Uterus (tissue), 4 donors: ENCODE data around the gene HMCN1. TPM values are rescaled to one million over a fixed set of nuclear protein-coding genes. Genes with fewer than 3 reads are reported as not detected.
"Not testable (repeated sequence)": the region's sequence is repeated elsewhere in the genome, so short reads cannot be mapped to it uniquely, and the experiment has no call there.

Experiments used
- DNase-seq, 2 donors: peaks; one replicate each; pipeline ENCODE4 v3.0.0-alpha.2; 2019 to 2020
- H3K27ac ChIP-seq, 2 donors: fragments of 200-600 bp; sonication (generic); 1 replicate in 1 of 2; 2 replicates in 1 of 2; pipeline ENCODE4 v1.5.1; 2016 to 2018
- H3K27me3 ChIP-seq, 2 donors: fragments of 200-600 bp; sonication (generic); one replicate each; pipeline ENCODE4 v1.5.1; 2018 to 2019; ENCODE audit warnings: control low read depth in 1 of 2
- H3K36me3 ChIP-seq, 2 donors: fragments of 200-600 bp; sonication (generic); one replicate each; pipeline ENCODE4 v1.5.1; 2019; ENCODE audit warnings: control low read depth in 1 of 2
- H3K4me1 ChIP-seq, 2 donors: fragments of 200-600 bp; sonication (generic); one replicate each; pipeline ENCODE4 v1.5.1; 2018 to 2019; ENCODE audit warnings: control low read depth in 1 of 2
- H3K4me3 ChIP-seq, 2 donors: fragments of 200-600 bp; sonication (generic); 1 replicate in 1 of 2; 2 replicates in 1 of 2; pipeline ENCODE4 v1.5.1; 2018 to 2019; ENCODE audit warnings: mild to moderate bottlenecking in 1 of 2
- H3K9me3 ChIP-seq, 2 donors: fragments of 200-600 bp; sonication (generic); one replicate each; pipeline ENCODE4 v1.5.1; 2019; ENCODE audit warnings: control low read depth in 1 of 2
- POLR2A ChIP-seq, 2 donors: fragments of 450-650 bp; IDR thresholded peaks; one replicate each; pipeline ENCODE4 v1.6.1; 2016; ENCODE audit warnings: antibody characterized with exemption in 2 of 2, mild to moderate bottlenecking in 1 of 2, moderate library complexity in 1 of 2
- intact Hi-C: fragments of 100-400 bp; cut with DNase I; formaldehyde crosslinking; loops from one replicate; pipeline ENCODE4 v1.15.1; 2023; ENCODE audit warnings: low total_unique reads
- total RNA-seq, 4 donors: library from RNA; depleted of rRNA in 3 of 4; stranded (reverse); fragments of >200 nt in 3 of 4; gene quantifications; one replicate each; pipeline versions ENCODE4 v1.1.0 to v1.2.4, GENCODE V29; 2014 to 2023
- TF ChIP-seq, protein P1 (sequence below), 4 experiments: fragments of 200-600 bp in 2 of 4; fragments of 450-650 bp in 2 of 4; sonication (generic) in 2 of 4; IDR thresholded peaks; one replicate each; pipeline ENCODE4 v1.5.1; 2016 to 2019; ENCODE audit warnings: antibody characterized with exemption in 4 of 4, mild to moderate bottlenecking in 2 of 4, moderate library complexity in 1 of 4
- donor health status: DM: yes; HTN: yes; CAD: no.

The HMCN1 gene
- total RNA-seq, 4 donors from 2014 or later: 0.59 to 92.9 (median 5.1) TPM

DNA sequence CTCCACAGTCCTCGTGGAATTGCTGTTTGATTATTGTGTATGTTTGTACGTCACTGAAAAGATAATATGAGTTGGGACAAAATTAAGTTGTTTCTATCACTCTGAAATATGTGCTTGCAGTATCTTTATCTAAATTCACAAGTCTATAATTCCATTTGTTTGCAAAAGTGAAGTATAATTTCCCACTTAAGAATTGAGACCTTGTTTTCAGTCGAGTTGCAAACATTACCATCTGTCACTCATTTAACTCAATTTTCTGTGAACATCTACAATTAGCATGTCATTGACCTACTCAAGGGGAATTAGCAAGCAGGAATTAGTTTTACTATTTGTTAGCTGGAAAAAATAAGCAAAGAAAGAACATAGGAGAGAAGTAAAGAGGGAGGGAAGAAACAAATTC is 445.0 kb downstream of the HMCN1 start:
- H3K4me1 ChIP-seq: no peaks in the 10 kb centered on the region
- no peaks in the 10 kb centered on the region for H3K9me3 ChIP-seq
- H3K36me3 ChIP-seq: no peaks in the 10 kb centered on the region
- no peak overlapping the region for H3K4me3 ChIP-seq
- no peaks in the 10 kb centered on the region for H3K27me3 ChIP-seq
- intact Hi-C loops: no loop called here
- no peak for TF ChIP-seq POLR2A (IDR thresholded peaks at IDR 0.05)
- TF ChIP-seq, protein P1, sequence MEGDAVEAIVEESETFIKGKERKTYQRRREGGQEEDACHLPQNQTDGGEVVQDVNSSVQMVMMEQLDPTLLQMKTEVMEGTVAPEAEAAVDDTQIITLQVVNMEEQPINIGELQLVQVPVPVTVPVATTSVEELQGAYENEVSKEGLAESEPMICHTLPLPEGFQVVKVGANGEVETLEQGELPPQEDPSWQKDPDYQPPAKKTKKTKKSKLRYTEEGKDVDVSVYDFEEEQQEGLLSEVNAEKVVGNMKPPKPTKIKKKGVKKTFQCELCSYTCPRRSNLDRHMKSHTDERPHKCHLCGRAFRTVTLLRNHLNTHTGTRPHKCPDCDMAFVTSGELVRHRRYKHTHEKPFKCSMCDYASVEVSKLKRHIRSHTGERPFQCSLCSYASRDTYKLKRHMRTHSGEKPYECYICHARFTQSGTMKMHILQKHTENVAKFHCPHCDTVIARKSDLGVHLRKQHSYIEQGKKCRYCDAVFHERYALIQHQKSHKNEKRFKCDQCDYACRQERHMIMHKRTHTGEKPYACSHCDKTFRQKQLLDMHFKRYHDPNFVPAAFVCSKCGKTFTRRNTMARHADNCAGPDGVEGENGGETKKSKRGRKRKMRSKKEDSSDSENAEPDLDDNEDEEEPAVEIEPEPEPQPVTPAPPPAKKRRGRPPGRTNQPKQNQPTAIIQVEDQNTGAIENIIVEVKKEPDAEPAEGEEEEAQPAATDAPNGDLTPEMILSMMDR (IDR thresholded peaks at IDR 0.05): no peak
- no peak for DNase-seq
- H3K27ac ChIP-seq: no peak overlapping the region

DNA sequence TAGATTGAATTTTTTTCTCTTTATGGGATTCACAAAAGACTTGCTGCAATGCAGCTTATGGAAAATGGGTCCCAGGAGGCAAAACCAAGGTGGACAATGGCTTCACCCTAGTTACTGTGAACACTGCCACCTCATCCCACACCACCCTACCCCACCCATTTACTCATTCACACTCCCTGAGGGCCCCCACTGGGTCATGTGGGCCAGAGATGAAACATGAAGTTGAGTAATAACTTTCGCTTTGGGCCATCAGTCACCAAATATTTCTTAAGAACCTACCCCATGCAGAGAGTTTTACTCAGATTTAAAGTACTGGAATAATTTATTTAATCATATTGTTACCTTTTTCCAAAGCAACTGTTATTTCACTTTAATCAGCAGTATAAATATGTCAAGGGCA is 449.0 kb downstream of the HMCN1 start:
- TF ChIP-seq, protein P1 (IDR thresholded peaks at IDR 0.05): no peak
- Histone ChIP-seq H3K4me3 (no peak overlapping the region), H3K27me3 (no peaks in the 10 kb centered on the region), H3K9me3 (no peaks in the 10 kb centered on the region), H3K4me1 (no peaks in the 10 kb centered on the region), H3K36me3 (no peaks in the 10 kb centered on the region), H3K27ac (no peak overlapping the region)
- no peak for DNase-seq
- intact Hi-C loops: no loop called here

DNA sequence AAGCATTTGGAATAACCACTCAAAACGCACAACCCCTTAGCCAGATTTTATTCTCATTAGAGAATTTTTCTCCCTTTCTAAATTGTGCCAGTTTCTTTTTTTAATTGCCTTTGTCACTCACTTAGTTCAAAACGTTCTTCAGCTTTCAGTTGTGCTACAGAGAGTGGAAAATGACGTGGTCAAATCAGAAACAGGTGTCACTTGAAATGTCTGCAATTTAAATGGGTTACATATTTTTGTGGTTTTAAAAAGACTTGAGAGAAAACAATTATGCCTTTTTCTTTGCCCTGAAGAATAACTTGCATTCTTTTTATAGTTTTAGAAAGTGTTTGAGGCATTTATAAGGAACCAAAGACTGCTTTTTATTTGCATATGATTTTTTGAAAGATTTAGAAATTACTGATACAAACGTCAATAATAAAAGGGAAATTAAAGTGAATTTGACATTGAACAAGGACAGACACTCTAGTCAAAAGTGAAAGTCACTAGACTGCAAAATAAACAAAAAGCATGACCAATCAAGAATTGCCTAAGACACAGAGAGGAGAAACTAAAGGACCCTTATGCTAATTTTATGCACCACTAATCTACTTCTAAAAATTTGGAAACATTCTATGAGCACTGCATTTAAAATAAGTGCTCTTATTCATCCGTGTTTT is 449.9 kb downstream of the HMCN1 start:
- intact Hi-C loops: no loop called here
- no peak for DNase-seq
- H3K9me3 ChIP-seq: no peaks in the 10 kb centered on the region
- no peak for TF ChIP-seq POLR2A (IDR thresholded peaks at IDR 0.05)
- TF ChIP-seq, protein P1 (IDR thresholded peaks at IDR 0.05): no peak
- H3K4me1 ChIP-seq: no peaks in the 10 kb centered on the region
- H3K27ac ChIP-seq: no peak overlapping the region
- H3K4me3 ChIP-seq: no peak overlapping the region
- no peaks in the 10 kb centered on the region for H3K27me3 ChIP-seq
- H3K36me3 ChIP-seq: no peaks in the 10 kb centered on the region

DNA sequence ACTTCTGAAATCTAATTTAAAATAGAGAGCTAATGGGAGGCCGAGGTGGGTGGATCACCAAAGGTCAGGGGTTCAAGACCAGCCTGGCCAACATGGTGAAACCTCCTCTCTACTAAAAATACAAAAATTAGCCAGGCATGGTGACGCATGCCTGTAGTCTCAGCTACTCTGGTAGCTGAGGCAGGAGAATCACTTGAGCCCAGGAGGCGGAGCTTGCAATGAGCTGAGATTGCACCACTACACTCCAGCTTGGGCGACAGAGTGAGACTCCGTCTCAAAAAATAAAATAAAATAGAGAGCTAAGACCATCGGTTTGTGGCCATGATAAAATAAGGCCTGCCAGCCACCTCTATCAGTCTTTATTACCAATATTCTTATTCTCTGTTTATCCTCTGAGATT is 452.1 kb downstream of the HMCN1 start:
- H3K9me3 ChIP-seq, intact Hi-C loops, H3K27me3 ChIP-seq, H3K36me3 ChIP-seq, H3K27ac ChIP-seq, DNase-seq, H3K4me1 ChIP-seq, H3K4me3 ChIP-seq: not testable (repeated sequence)

DNA sequence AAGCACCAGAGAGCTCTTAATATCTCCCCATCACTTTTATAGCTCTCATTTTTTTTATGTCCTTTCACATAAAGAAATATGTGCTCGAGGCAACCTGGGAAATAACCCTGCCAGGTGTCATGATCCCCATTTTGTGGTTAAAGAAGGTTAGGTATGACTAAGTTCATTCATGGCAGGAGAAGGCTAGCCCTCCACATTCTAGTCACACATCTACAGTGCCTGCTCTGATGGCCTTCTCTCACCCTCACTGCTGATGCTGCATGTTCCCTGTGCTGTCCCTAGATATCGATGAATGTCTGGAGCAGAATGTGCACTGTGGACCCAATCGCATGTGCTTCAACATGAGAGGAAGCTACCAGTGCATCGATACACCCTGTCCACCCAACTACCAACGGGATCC is 453.4 kb downstream of the HMCN1 start:
- no peak for DNase-seq
- TF ChIP-seq, protein P1 (IDR thresholded peaks at IDR 0.05): no peak
- no peak for TF ChIP-seq POLR2A (IDR thresholded peaks at IDR 0.05)
- H3K27ac ChIP-seq: no peak overlapping the region
- H3K9me3 ChIP-seq: no peaks in the 10 kb centered on the region
- no peak overlapping the region for H3K4me3 ChIP-seq
- no peaks in the 10 kb centered on the region for H3K27me3 ChIP-seq
- no peaks in the 10 kb centered on the region for H3K4me1 ChIP-seq
- H3K36me3 ChIP-seq: no peaks in the 10 kb centered on the region
- intact Hi-C loops: no loop called here
